HEK293T (cell line): Measurements from ENCODE around the gene IL1RAP.

Experiments used
- FOXM1 ChIP-seq: fragments of 450-650 bp; IDR thresholded peaks from 2 replicates; pipeline ENCODE4 v1.6.1; 2017; ENCODE audit warnings: mild to moderate bottlenecking, borderline replicate concordance
- TF ChIP-seq, protein P1 (sequence below): fragments of 450-650 bp; IDR thresholded peaks from 2 replicates; pipeline ENCODE4 v1.6.1; 2016

DNA sequence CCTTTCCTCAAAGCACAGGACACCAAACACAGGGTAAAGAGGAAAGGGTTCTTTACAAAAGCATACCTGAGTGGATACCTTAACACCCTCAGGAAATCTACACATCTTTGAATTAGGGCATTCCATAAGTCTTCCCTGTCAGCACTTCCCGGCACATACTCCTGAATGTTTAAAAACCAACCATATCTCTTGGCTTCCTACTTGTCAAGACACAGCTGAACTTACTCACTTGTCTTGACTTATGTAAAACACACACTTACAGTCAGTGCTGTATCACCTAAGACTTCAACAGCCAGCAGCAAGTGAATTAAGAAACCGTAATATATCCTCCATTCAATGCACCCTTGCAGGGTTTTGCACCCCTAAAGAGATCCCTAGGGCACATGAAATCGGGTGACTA lies 17.5 kb downstream of the IL1RAP start:
- TF ChIP-seq FOXM1: no peak
- TF ChIP-seq, protein P1, sequence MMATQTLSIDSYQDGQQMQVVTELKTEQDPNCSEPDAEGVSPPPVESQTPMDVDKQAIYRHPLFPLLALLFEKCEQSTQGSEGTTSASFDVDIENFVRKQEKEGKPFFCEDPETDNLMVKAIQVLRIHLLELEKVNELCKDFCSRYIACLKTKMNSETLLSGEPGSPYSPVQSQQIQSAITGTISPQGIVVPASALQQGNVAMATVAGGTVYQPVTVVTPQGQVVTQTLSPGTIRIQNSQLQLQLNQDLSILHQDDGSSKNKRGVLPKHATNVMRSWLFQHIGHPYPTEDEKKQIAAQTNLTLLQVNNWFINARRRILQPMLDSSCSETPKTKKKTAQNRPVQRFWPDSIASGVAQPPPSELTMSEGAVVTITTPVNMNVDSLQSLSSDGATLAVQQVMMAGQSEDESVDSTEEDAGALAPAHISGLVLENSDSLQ: no peak
